Adipose tissue (tissue), 3 donors: ENCODE results near the gene ADH6. TPM values are rescaled to one million over a fixed set of nuclear protein-coding genes. Genes with fewer than 3 reads are reported as not detected.

Experiments used
- polyA plus RNA-seq, 3 donors: library from polyadenylated mRNA; stranded (reverse); fragments of 200-250 nt; gene quantifications; one replicate each; pipeline ENCODE4 v1.2.3, GENCODE V29; 2013
- donor health status: healthy with polysubstance abuse.
- donor health status: Bipolar disorder and iron deficiency.
- donor health status: healthy.

The ADH6 gene
- polyA plus RNA-seq, 3 donors, result 0.15 to 0.17 TPM; not detected in 1

Other genes starting within 250 kb of the ADH6 start
- 10 to 100 TPM; 14.6 to 16.2 (median 15.4) TPM for gene METAP1, start 223.5 kb downstream of the ADH6 start, polyA plus RNA-seq
- gene ADH5, start 130.5 kb downstream of the ADH6 start, polyA plus RNA-seq, result 100 to 1,000 TPM in 2 of 3 donors, 10 to 100 TPM in 1; 46.7 to 198 (median 170) TPM
- gene ADH4, start 74.9 kb downstream of the ADH6 start, polyA plus RNA-seq, result 1 to 10 TPM in 2 of 3 donors, under 1 TPM in 1; 0.44 to 5.4 (median 1.1) TPM
- gene ADH1A, start 71.7 kb upstream of the ADH6 start, polyA plus RNA-seq, result under 1 TPM in 2 of 3 donors, not detected in 1; 0.07 to 0.15 TPM
- 1,000 to 10,000 TPM in 2 of 3 donors, 100 to 1,000 TPM in 1; 214 to 3,622 (median 1,151) TPM for gene ADH1B, start 102.2 kb upstream of the ADH6 start, polyA plus RNA-seq
- 100 to 1,000 TPM in 1 of 3 donors, 10 to 100 TPM in 1, 1 to 10 TPM in 1; 8.1 to 118 (median 29.8) TPM for gene ADH1C, start 133.5 kb upstream of the ADH6 start, polyA plus RNA-seq
- gene ADH7, start 216.1 kb upstream of the ADH6 start, polyA plus RNA-seq, result 1 to 10 TPM in 1 of 3 donors, not detected in 2; 1.2 TPM